Brain pericyte (primary cell): ENCODE results near the gene PCBP3.
"Not testable (repeated sequence)": the region's sequence is repeated elsewhere in the genome, so short reads cannot be mapped to it uniquely, and the experiment has no call there.

Experiments
- DNase-seq: peaks from one replicate; pipeline ENCODE4 v3.0.0-alpha.2; 2012; ENCODE audit warnings: low read depth, low spot score

PCBP3 gene

GRCh38 chr21:45892916-45893739, 249.6 kb downstream of the PCBP3 start:
- no peak for DNase-seq

- no peak for DNase-seq
Measured at GRCh38 chr21:45893740-45894449, 250.4 kb downstream of the PCBP3 start.

- no peak for DNase-seq
Measured at GRCh38 chr21:45894450-45894825, 250.9 kb downstream of the PCBP3 start.

- no peak for DNase-seq
Measured at GRCh38 chr21:45894906-45895777, 251.6 kb downstream of the PCBP3 start.

- no peak for DNase-seq
Measured at GRCh38 chr21:45895778-45896370, 252.3 kb downstream of the PCBP3 start.

- not testable (repeated sequence) for DNase-seq
Measured at GRCh38 chr21:45896431-45896830, 252.9 kb downstream of the PCBP3 start.

GRCh38 chr21:45897191-45898027, 253.9 kb downstream of the PCBP3 start:
- DNase-seq, result no peak

- DNase-seq, result no peak
Measured at GRCh38 chr21:45898028-45898350, 254.5 kb downstream of the PCBP3 start.

GRCh38 chr21:45898781-45899180, 255.3 kb downstream of the PCBP3 start:
- no peak for DNase-seq

- DNase-seq, result no peak
Measured at GRCh38 chr21:45899317-45900033, 255.9 kb downstream of the PCBP3 start.

GRCh38 chr21:45900034-45900868, 256.7 kb downstream of the PCBP3 start:
- no peak for DNase-seq

- DNase-seq, result no peak
Measured at GRCh38 chr21:45901061-45901690, 257.7 kb downstream of the PCBP3 start.

- DNase-seq, result no peak
Measured at GRCh38 chr21:45902292-45902995, 258.9 kb downstream of the PCBP3 start.

GRCh38 chr21:45905196-45905595, 261.7 kb downstream of the PCBP3 start:
- no peak for DNase-seq

GRCh38 chr21:45906196-45906805, 262.8 kb downstream of the PCBP3 start:
- DNase-seq, result no peak

GRCh38 chr21:45906859-45907258, 263.3 kb downstream of the PCBP3 start:
- no peak for DNase-seq

GRCh38 chr21:45908536-45909237, 265.2 kb downstream of the PCBP3 start:
- no peak for DNase-seq
